HPDE6-E6E7 (cell line): Measurements from ENCODE around the gene ARHGAP22.

Source experiments
- DNase-seq: peaks from one replicate; pipeline ENCODE4 v3.0.0; 2011; ENCODE audit warnings: missing footprints; ENCODE audit errors: extremely low spot score

The ARHGAP22 gene

DNA sequence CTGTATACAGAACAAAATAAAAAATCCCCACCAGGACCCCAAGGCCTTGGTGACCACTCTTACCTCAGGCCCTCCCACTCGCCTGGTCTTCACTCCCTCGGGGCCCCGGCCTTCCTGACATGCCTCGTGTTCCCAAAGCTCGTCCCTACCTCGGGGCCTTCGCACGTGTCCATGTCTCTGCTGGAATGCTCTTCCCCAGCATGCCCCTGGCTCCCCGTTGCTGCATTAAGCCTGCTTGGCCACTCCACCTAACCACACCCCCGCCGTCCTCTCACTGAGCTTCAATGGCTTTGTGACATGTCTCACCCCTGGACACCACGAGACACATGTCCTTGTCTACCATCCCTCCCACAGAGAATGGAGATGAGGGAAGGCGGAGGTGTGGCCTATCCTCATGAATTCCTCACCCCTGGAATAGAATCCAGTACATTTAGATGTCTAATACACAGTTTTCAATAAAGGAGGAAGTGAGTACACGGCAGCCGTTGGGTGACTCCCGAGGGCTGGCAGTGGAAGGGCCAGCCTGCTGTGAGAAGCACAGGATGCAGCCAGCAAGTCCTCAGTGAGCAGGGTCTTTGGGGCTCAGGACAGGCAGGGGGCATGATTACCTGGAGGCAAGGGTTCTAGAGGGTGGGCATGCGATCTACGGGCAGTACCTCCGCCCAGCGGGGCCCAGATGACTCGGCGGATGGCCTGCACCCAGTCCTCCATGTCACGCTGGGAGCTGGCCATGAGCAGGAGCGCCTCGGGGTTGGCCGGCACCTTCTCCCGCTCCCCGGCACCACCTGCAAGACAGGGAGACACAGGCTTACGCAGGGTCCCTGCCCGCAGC, 125.7 kb downstream of the ARHGAP22 start:
- no peak for DNase-seq

GRCh38 chr10:48478469-48478868, 126.4 kb downstream of the ARHGAP22 start:
- no peak for DNase-seq

- no peak for DNase-seq
These were observed 127.3 kb downstream of the ARHGAP22 start for GRCh38 chr10:48477616-48478015.

GRCh38 chr10:48477141-48477540, 127.7 kb downstream of the ARHGAP22 start:
- DNase-seq = no peak

- no peak for DNase-seq
These were observed 128.4 kb downstream of the ARHGAP22 start for GRCh38 chr10:48476279-48476982.

- no peak for DNase-seq
These were observed 129.0 kb downstream of the ARHGAP22 start for GRCh38 chr10:48475943-48476278.

DNA sequence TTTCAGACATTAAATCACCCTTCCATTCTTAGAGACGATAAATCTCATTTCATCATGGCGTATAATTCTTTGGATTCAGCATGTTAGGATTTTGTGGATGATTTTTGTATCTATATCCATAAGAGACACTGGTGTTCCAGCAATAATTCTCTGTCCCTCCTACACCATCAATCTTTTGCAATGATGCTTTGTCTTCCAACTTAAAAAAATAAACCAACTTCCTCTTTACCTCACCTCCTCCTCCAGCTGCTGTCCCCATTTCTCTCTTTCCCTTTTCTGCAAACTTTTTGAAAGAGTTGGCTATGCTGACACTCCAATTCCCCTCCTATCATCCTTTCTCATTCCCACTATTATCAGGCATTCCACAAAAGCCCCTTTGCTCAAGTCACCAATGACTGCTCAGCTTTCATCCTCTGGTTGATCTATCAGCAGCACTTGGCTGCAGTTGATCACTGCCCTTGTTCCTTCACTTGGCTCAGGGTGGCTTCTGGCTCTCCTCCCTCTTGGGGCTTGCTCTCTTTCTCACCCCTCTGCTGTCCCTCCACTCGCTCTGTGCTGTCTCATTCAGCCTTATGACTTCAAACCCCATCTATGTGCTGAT, 130.0 kb downstream of the ARHGAP22 start:
- no peak for DNase-seq

DNA sequence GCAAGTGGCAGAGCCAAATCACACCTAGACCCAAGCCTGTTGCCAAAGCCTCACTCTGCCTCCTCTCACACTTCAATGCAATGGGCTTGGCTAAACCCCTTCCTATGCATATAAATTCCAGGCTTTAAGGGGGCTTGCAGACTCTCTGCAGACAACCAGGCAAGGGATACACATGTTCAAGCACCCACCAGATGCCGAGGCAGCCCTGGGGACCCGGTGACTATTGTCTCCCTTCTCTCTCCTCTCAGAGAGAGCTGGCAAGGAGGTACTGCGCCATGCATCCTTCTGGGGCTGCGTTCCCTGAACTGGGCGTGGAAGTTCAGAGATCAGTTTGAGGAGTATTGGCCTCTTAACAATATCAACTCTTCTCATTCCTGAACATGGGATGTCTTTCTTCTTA, 131.2 kb downstream of the ARHGAP22 start:
- DNase-seq = no peak

DNA sequence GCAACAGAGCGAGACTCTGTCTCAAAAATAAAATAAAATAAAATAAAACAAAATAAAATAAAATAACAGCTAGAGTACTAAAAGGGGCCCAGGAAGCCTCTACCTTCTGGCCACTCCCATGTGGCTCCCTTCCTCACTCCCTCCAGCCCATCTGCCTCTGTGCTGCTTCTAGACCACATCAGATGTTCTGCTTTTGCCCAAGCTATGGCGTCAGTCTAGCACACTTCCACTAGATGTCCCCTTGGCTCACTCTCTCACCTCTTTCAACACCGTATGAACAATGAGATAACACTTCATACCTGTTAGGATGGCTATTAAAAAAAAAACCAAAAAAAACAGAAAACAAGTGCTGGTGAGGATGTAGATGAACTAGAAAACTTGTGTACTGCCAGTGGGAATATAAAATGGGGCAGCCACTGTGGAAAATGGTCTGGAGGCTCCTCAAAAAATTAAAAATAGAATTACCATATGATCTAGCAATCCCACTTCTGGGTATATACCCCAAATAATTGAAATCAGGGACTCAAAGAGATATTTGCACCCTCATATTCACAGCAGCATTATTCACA, 132.3 kb downstream of the ARHGAP22 start:
- no peak for DNase-seq

DNA sequence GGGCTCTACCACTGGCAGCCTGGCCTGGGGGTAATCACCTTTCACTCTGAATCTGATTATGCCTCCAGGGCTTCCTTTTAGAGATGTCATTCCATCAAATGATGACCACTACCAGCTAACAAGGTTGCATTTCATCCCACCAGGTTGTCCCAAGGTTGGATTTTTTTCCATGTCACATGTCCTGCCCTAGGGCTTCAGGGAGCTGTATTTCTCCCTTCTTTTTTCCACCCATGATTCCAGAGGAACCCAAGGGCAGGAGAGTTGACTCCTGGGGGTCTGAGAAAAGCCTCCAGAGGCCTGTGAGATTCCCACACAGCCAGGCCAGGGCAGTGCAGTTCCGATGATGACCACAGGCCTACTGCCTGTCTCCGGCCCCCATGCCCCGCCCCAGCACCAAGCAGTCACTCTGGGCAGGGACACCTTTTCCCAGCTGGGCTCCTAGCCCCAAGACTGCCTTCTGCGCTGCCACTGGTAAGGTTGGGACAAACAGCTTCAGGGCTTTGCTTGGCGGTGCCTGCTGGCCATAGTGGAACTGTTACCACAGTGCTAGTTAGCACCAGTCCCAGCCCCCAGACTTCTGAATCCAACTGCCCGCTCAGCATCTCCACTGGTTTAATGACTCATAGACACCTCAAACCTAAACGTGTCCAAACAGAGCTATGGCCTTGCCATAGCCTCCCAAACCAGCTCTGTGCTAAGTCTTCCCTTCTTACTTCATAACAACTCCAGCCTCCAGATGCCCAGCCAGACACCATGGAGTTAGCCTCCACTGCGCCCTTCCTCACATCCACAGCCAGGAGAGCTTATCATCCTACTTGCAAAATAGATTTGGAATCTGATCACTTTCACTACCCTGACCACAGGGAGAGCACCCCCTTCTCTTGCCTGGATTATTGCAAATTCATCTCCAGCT, 133.7 kb downstream of the ARHGAP22 start:
- peak; percentile 97 for DNase-seq

GRCh38 chr10:48470115-48470892, 134.6 kb downstream of the ARHGAP22 start:
- DNase-seq = no peak

- no peak for DNase-seq
These were observed 135.3 kb downstream of the ARHGAP22 start for GRCh38 chr10:48469516-48470020.

DNA sequence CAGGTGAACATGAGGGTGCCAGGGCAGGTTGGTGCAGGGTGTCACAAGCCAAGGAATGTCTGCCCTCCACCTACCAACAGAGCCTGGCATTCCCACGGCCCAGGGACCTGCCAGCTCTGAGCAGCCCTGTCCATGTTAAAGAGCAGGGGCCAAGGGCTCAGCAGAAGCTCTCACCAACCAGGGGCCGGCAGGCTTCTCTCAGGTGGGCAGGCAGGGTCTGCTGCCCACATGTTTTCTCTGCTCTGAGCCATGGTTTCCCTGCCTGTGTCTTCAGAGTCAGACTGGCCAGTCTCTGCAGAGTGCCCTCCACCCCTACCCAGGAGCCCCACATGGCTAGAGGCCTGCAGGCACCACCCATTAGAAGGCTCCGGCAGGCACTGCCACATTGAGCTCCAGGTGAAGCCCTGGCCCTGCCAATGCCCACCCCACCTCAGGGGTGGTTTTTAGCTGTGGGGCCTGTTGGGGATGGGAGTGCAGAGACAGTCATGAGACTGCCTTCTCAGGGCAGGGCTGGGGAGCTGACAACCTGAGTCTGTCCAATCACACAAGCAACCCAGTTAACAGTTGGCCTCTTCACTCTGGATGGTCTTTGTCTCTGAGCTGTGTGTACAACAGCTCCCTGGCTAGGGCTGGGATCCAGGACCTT, 135.9 kb downstream of the ARHGAP22 start:
- DNase-seq = no peak

GRCh38 chr10:48468130-48468790, 136.6 kb downstream of the ARHGAP22 start:
- DNase-seq = no peak

DNA sequence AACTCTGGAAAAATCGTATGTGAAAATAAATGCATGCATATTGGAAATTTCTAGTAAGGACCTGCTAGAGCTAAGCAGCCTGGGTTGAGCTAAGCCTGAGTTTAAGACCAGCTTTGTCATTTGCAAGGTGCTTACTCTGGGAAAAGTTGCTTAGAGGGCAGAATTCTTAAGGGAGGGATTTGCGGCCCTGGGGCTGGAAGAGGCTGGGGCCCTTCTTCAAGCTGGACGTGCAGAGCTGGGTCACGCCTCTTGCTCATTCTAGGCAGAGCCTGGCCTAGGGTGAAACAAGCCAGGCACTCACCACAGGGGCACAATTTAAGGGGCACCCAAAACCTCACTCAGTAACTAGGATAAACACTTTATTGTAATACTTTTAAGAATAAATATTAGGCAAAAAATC, 137.2 kb downstream of the ARHGAP22 start:
- no peak for DNase-seq

GRCh38 chr10:48466611-48467240, 138.1 kb downstream of the ARHGAP22 start:
- DNase-seq = no peak

DNA sequence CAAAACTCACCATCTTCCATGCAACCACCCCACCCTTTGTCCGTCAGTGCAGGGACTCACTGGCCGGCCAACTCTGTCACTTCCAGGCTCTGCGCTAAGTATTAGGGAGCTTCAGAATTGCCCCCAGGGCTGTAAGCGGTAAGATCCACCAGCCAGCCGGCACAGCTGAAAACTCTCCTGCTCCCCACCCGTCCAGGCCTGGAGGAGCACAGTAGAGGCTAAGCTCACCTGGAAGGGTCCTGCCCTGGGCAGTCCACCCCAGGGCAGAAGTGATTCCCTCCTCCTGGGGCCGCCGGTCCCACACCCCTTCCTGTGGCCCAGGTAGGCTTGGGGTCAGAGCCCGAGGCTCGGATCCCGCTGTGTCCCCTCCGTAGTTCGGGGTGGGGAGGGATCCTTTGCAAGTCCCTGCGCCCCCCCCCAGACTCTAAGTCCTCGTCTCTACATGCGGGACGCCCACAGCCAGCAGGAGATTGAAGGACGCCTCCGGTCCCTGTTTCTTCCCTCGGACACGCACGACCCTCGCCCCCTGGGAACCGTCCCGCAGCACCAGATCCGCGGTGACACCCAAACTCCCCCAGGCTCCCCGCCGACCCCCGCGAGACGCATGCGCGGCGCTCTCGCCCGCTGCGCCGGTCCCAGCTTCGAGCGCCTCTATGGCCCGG, 138.9 kb downstream of the ARHGAP22 start:
- no peak for DNase-seq
